Activated naive CD4-positive, alpha-beta T cell treated with anti-CD3 and anti-CD28 coated beads for 36 hours (primary cell): Measurements from ENCODE around the gene KDM3A. TPM values are rescaled to one million over a fixed set of nuclear protein-coding genes. Genes with fewer than 3 reads are reported as not detected.

Experiments used
- CTCF ChIA-PET: fragments of 350-600 bp; sonication (Branson Sonifier 250); formaldehyde crosslinking; loops from one replicate; lab custom pipeline; 2021; ENCODE audit warnings: antibody characterized with exemption; lab: Charles Lee
- DNase-seq: peaks from one replicate; pipeline ENCODE4 v3.0.0-alpha.2; 2020
- H3K27ac Mint-ChIP-seq: one replicate; pipeline ENCODE4 v1.8.0; 2021; ENCODE audit warnings: mild to moderate bottlenecking, mixed read lengths
- H3K27me3 Mint-ChIP-seq: one replicate; pipeline ENCODE4 v1.8.0; 2021; ENCODE audit warnings: low read depth, mixed read lengths
- H3K36me3 Mint-ChIP-seq: one replicate; pipeline ENCODE4 v1.8.0; 2021; ENCODE audit warnings: low read depth, mixed read lengths
- H3K4me1 Mint-ChIP-seq: one replicate; pipeline ENCODE4 v1.8.0; 2021; ENCODE audit warnings: low read depth, mixed read lengths
- H3K4me3 Mint-ChIP-seq: one replicate; pipeline ENCODE4 v1.8.0; 2021; ENCODE audit warnings: mild to moderate bottlenecking, moderate library complexity, mixed read lengths
- H3K9me3 Mint-ChIP-seq: one replicate; pipeline ENCODE4 v1.8.0; 2021; ENCODE audit warnings: mixed read lengths
- intact Hi-C: fragments of 100-400 bp; cut with micrococcal nuclease; formaldehyde crosslinking; loops from one replicate; pipeline ENCODE4 v1.15.1; 2023
- total RNA-seq, 2 experiments: library from RNA; stranded (reverse); gene quantifications; one replicate each; pipeline ENCODE4 v1.2.3, GENCODE V29; 2021

Gene KDM3A
- total RNA-seq, 2 experiments from 2014 or later: 47.3 to 49.9 TPM

DNA sequence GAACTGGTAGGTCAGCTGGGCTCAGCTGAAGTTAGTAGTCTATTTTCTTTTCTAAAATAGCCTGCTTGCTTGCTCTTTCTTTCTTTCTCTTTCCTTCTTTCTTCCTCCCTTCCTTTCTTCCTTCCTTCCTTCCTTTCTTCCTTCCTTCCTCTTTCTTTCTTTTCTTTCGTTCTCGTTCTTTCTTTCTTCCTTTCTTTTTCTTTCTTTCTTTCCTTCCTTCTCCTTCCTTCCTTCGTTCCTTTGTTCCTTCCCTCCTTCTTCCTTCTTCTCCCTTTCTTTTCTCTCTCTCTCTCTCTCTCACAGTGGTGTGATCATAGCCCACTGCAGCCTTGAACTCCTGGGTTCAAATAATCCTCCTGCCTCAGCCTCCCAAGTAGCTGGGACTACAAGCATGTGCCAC is 29.2 kb upstream of the KDM3A start:
- no peak for DNase-seq
- intact Hi-C loops: no loop called here
- CTCF ChIA-PET: no interaction called here
- peaks cover 11% of the 10 kb centered on the region for H3K27me3 Mint-ChIP-seq
- no peak overlapping the region for H3K4me3 Mint-ChIP-seq
- H3K9me3 Mint-ChIP-seq: no peaks in the 10 kb centered on the region
- no peaks in the 10 kb centered on the region for H3K36me3 Mint-ChIP-seq
- no peak overlapping the region for H3K27ac Mint-ChIP-seq
- peaks cover 11% of the 10 kb centered on the region for H3K4me1 Mint-ChIP-seq

DNA sequence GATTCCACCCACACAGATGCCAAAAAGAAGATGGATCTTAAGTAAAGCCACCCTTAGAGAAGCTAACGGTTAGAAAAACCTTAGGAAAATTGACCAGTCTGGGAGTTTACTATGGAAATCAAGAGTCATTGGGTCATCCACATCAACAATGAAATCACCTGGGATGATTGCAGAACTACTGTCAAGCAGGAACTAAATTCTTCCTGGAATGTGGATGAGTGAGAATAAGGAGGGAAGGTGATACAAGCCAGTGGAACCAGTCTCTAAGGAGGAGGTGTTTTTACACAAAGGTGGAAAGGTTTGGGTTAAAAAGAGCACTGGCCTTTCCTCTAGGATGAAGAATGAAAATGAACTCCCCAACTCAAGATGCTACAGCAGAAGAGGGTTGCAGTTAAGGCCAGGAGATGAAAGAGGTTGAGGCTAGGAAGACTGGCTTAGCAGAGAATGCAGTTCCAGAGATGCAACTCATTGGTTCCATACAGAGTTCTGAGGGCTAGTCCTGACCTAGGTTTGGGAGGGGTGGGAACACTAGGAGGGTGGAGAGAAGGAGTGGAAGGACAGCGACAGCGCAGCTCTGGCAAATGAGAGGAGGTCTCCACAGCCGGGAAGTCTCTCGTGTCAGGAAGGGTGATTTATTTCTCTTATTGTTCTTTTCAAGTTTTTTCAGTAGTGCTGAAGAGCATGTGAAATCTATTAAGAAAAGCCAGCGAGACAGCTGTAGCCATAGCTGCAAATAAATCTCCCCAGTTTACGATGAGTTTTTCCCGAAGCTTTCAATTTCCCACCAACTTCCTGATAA is 27.7 kb upstream of the KDM3A start:
- intact Hi-C loops: no loop called here
- CTCF ChIA-PET: interaction anchor here (0.6 to 1.2 kb wide), 2 partner anchors 28 to 478 kb away, joined by 3 read pairs; partner anchors contain the start of gene KDM3A
- DNase-seq: no peak

GRCh38 chr2:86414996-86415395 is 26.2 kb upstream of the KDM3A start:
- intact Hi-C loops: no loop called here
- no peak overlapping the region for H3K4me3 Mint-ChIP-seq

More for the DNA sequence above, 27.7 kb upstream of the KDM3A start:
- H3K36me3 Mint-ChIP-seq: no peaks in the 10 kb centered on the region
- H3K4me3 Mint-ChIP-seq: no peak overlapping the region
- H3K27ac Mint-ChIP-seq: no peak overlapping the region
- peaks cover 3% of the 10 kb centered on the region for H3K4me1 Mint-ChIP-seq
- H3K27me3 Mint-ChIP-seq: peaks cover 11% of the 10 kb centered on the region
- H3K9me3 Mint-ChIP-seq: no peaks in the 10 kb centered on the region

DNA sequence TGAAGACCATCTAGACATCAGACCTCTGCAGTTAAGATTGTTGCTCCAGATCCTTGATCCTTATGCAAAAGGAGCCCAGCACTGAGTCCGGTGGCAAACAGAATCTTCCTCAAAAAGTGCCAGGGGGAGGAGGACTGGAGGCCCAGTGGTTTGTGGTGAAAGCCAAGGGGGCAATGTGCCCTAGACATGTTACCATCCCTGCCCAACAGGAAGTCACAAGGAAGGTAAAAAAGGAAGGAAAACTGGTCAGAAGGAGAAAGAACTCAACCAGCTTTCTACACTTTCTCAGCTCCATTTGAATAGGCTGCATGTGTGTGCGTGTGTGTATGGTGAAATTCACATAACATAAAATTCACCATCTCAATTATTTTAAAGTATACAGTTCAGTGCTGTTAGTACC is 25.0 kb upstream of the KDM3A start:
- H3K9me3 Mint-ChIP-seq: no peaks in the 10 kb centered on the region
- H3K27me3 Mint-ChIP-seq: peaks cover 5% of the 10 kb centered on the region
- intact Hi-C loops: no loop called here
- peaks cover 3% of the 10 kb centered on the region for H3K4me1 Mint-ChIP-seq
- H3K27ac Mint-ChIP-seq: no peak overlapping the region
- H3K36me3 Mint-ChIP-seq: no peaks in the 10 kb centered on the region
- H3K4me3 Mint-ChIP-seq: no peak overlapping the region
- DNase-seq: no peak
- CTCF ChIA-PET: no interaction called here

More at GRCh38 chr2:86414996-86415395, 26.2 kb upstream of the KDM3A start:
- peaks cover 3% of the 10 kb centered on the region for H3K4me1 Mint-ChIP-seq
- H3K9me3 Mint-ChIP-seq: no peaks in the 10 kb centered on the region
- CTCF ChIA-PET: interaction anchor here (0.6 kb wide), 1 partner anchor 778 kb away, joined by 3 read pairs; no protein-coding TSS in a partner anchor
- H3K27me3 Mint-ChIP-seq: peaks cover 9% of the 10 kb centered on the region
- H3K36me3 Mint-ChIP-seq: no peaks in the 10 kb centered on the region
- no peak overlapping the region for H3K27ac Mint-ChIP-seq
- DNase-seq: no peak

DNA sequence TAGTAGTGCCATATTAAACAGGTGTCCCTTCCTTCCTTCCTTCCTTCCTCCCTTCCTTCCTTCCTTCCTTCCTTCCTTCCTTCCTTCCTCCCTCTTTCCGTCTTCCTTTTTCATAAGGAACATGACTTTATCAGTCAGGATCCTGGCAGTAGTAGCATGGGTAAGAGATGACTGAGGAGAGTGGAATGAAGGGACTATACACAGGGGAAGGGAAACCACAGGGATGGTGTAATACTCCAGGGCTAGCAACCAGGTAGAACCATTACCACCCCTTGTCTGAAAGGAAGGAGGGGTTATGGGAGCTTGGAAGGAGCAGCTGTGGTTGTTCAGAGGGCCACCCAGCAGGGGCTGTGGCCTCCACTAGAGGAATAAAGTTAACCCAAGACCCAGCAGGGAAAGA is 23.2 kb upstream of the KDM3A start:
- Mint-ChIP-seq H3K9me3 (peaks cover 3% of the 10 kb centered on the region), H3K4me3 (no peak overlapping the region), H3K4me1 (peaks cover 3% of the 10 kb centered on the region), H3K27ac (no peak overlapping the region), H3K27me3 (peaks cover 5% of the 10 kb centered on the region), H3K36me3 (no peaks in the 10 kb centered on the region)
- CTCF ChIA-PET: no interaction called here
- DNase-seq: no peak
- intact Hi-C loops: no loop called here

DNA sequence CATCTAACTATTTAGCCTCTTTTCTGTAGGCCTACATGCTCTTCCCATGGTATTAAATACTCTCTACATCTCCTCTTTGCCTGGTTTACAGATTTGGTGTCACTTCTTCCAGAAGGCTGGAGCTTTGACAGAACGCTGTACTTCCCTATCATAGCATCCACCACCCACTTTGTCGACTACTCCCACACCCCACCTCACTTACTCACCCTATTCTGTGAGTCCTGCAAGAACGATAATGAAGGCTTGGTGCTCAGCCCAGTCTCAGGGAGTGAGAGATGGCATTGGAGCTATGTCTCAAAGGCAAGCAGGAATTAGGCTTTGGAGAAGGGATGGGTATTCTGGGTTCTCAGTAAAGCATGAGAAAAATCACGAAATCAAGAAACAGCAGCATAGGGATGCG is 20.3 kb upstream of the KDM3A start:
- CTCF ChIA-PET: interaction anchor here (0.6 kb wide), 1 partner anchor 395 kb away, joined by 3 read pairs; no protein-coding TSS in a partner anchor
- DNase-seq: no peak
- H3K36me3 Mint-ChIP-seq: no peaks in the 10 kb centered on the region
- intact Hi-C loops: no loop called here
- no peak overlapping the region for H3K27ac Mint-ChIP-seq
- peaks cover 3% of the 10 kb centered on the region for H3K27me3 Mint-ChIP-seq
- peaks cover 3% of the 10 kb centered on the region for H3K9me3 Mint-ChIP-seq
- no peaks in the 10 kb centered on the region for H3K4me1 Mint-ChIP-seq
- no peak overlapping the region for H3K4me3 Mint-ChIP-seq

GRCh38 chr2:86426271-86426670 is 14.9 kb upstream of the KDM3A start:
- intact Hi-C loops: no loop called here
- CTCF ChIA-PET: interaction anchor here (0.7 kb wide), 1 partner anchor 98 kb away, joined by 3 read pairs; no protein-coding TSS in a partner anchor
- Mint-ChIP-seq H3K36me3 (peaks cover 3% of the 10 kb centered on the region), H3K27ac (no peak overlapping the region), H3K27me3 (peaks cover 3% of the 10 kb centered on the region), H3K4me3 (no peak overlapping the region), H3K4me1 (no peaks in the 10 kb centered on the region), H3K9me3 (peaks cover 12% of the 10 kb centered on the region)
- no peak for DNase-seq

- H3K4me1 Mint-ChIP-seq: no peaks in the 10 kb centered on the region
- CTCF ChIA-PET: no interaction called here
- H3K9me3 Mint-ChIP-seq: peaks cover 9% of the 10 kb centered on the region
- no peak overlapping the region for H3K4me3 Mint-ChIP-seq
- H3K27ac Mint-ChIP-seq: no peak overlapping the region
- DNase-seq: no peak
- H3K27me3 Mint-ChIP-seq: no peaks in the 10 kb centered on the region
- intact Hi-C loops: no loop called here
- peaks cover 3% of the 10 kb centered on the region for H3K36me3 Mint-ChIP-seq
Observed at GRCh38 chr2:86429335-86429734, 11.8 kb upstream of the KDM3A start.

- intact Hi-C loops: no loop called here
- H3K4me3 Mint-ChIP-seq: no peak overlapping the region
- peaks cover 9% of the 10 kb centered on the region for H3K9me3 Mint-ChIP-seq
- H3K27me3 Mint-ChIP-seq: no peaks in the 10 kb centered on the region
- no peak for DNase-seq
- CTCF ChIA-PET: interaction anchor here (0.6 kb wide), 1 partner anchor 348 kb away, joined by 3 read pairs; no protein-coding TSS in a partner anchor
- no peak overlapping the region for H3K27ac Mint-ChIP-seq
- H3K36me3 Mint-ChIP-seq: peaks cover 3% of the 10 kb centered on the region
- no peaks in the 10 kb centered on the region for H3K4me1 Mint-ChIP-seq
Observed at GRCh38 chr2:86430368-86430767, 10.8 kb upstream of the KDM3A start.

- peaks cover 17% of the 10 kb centered on the region for H3K9me3 Mint-ChIP-seq
- CTCF ChIA-PET: no interaction called here
- DNase-seq: no peak
- intact Hi-C loops: no loop called here
- H3K4me3 Mint-ChIP-seq: no peak overlapping the region
- H3K27ac Mint-ChIP-seq: no peak overlapping the region
- no peaks in the 10 kb centered on the region for H3K4me1 Mint-ChIP-seq
- H3K36me3 Mint-ChIP-seq: peaks cover 3% of the 10 kb centered on the region
- H3K27me3 Mint-ChIP-seq: no peaks in the 10 kb centered on the region
Observed at GRCh38 chr2:86433137-86433536, 8.0 kb upstream of the KDM3A start.

GRCh38 chr2:86434290-86434689 is 6.9 kb upstream of the KDM3A start:
- intact Hi-C loops: no loop called here
- Mint-ChIP-seq H3K9me3 (peaks cover 18% of the 10 kb centered on the region), H3K27ac (no peak overlapping the region), H3K27me3 (no peaks in the 10 kb centered on the region), H3K36me3 (peaks cover 4% of the 10 kb centered on the region), H3K4me3 (no peak overlapping the region), H3K4me1 (no peaks in the 10 kb centered on the region)
- DNase-seq: no peak
- CTCF ChIA-PET: interaction anchor here (1.4 kb wide), 1 partner anchor 41 kb away, joined by 3 read pairs; no protein-coding TSS in a partner anchor

DNA sequence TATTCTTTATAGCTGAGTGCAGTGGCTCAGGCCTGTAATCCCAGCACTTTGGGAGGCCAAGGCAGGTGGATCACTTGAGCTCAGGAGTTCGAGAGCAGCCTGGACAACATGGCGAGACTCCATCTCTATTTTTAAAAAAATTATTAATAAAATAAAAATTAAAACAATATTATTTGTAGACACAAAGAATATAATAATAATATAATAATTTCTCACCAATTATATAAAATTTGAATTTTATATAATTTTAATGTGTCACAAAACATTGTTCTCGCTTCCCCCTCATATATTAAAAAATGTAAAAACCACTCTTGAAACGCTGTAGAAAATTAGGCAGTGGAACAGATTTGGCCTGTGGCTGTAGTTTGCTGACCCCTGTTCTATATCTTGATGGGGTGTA is 5.6 kb upstream of the KDM3A start:
- CTCF ChIA-PET: interaction anchor here (1.3 kb wide), 1 partner anchor 62 kb away, joined by 3 read pairs; no protein-coding TSS in a partner anchor
- intact Hi-C loops: no loop called here
- H3K9me3 Mint-ChIP-seq: peaks cover 20% of the 10 kb centered on the region
- no peak for DNase-seq
- no peak overlapping the region for H3K27ac Mint-ChIP-seq
- peaks cover 4% of the 10 kb centered on the region for H3K4me1 Mint-ChIP-seq
- H3K27me3 Mint-ChIP-seq: no peaks in the 10 kb centered on the region
- peaks cover 12% of the 10 kb centered on the region for H3K36me3 Mint-ChIP-seq
- H3K4me3 Mint-ChIP-seq: no peak overlapping the region

- no peak for DNase-seq
- peaks cover 4% of the 10 kb centered on the region for H3K4me1 Mint-ChIP-seq
- no peak overlapping the region for H3K4me3 Mint-ChIP-seq
- H3K9me3 Mint-ChIP-seq: peaks cover 20% of the 10 kb centered on the region
- H3K27ac Mint-ChIP-seq: no peak overlapping the region
- H3K36me3 Mint-ChIP-seq: peaks cover 17% of the 10 kb centered on the region
- H3K27me3 Mint-ChIP-seq: no peaks in the 10 kb centered on the region
- intact Hi-C loops: no loop called here
- CTCF ChIA-PET: interaction anchor here (1.3 kb wide), 1 partner anchor 63 kb away, joined by 3 read pairs; no protein-coding TSS in a partner anchor
Observed at GRCh38 chr2:86436328-86436727, 4.8 kb upstream of the KDM3A start.
